NOMO-1 treated with DMSO at 0.1 percent for 48 hours (cell line): ENCODE measurements around the gene CCDC90B.

Source experiments
- DNase-seq: peaks from one replicate; lab custom pipeline; 2025; ENCODE audit not compliant: unreplicated experiment; lab: John Stamatoyannopoulos, UW

Gene CCDC90B

DNA sequence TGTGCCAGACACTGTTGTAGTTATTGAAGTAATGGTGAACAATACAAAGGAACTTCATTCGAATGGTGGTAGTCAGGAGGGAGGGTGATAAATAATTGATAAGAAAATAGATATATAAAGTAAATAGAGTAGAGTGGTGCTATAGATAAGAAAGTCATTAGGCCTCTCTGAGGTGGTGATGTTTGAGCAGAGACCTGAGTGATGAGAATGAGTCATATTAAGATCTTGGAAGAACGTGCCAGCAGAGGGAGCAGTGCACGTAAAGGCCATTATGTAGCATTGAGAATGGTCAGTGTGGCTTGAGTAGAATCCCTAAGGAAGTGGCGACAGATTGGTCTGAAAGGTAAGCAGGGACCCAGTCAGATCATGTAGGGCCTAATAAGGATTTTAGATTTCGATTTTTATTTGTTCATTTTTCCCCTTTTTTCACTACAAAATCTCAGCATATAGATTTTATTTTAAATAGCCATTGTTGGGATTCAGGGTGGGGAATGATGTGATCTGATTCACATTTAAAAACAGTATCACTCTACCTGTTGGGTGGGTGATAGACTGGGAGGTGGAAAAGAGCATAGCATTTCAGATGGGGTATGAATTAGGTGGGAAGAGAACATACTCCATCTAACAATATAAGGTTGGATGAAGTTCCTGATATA, 44.7 kb downstream of the CCDC90B start:
- peak; percentile 37 for DNase-seq

GRCh38 chr11:83238111-83238510, 48.1 kb downstream of the CCDC90B start:
- DNase-seq: no peak

GRCh38 chr11:83235825-83236224, 50.3 kb downstream of the CCDC90B start:
- no peak for DNase-seq

- no peak for DNase-seq
Observed at GRCh38 chr11:83223457-83223856, 62.7 kb downstream of the CCDC90B start.

GRCh38 chr11:83222499-83222898, 63.7 kb downstream of the CCDC90B start:
- DNase-seq: no peak

GRCh38 chr11:83221694-83222093, 64.5 kb downstream of the CCDC90B start:
- no peak for DNase-seq

GRCh38 chr11:83220260-83220659, 65.9 kb downstream of the CCDC90B start:
- DNase-seq: no peak

GRCh38 chr11:83219095-83219494, 67.1 kb downstream of the CCDC90B start:
- no peak for DNase-seq
